Stimulated activated effector memory CD8-positive, alpha-beta T cell treated with anti-CD3 and anti-CD28 coated beads, Interleukin-12 subunit alpha, Interleukin-12 subunit beta, amount 100 ng/mL, for 72 hours (primary cell): Measurements from ENCODE around the gene BABAM1.

ENCODE experiments used
- ATAC-seq: fragments of 150-1000 bp; cut with Tn5 transposase; 2 replicates; pipeline ENCODE4 v1.10.0; 2021
- DNase-seq, 2 donors: peaks; one replicate each; pipeline ENCODE4 v3.0.0; 2021 to 2022; ENCODE audit warnings: low spot score in 2 of 2
- H3K27ac Mint-ChIP-seq: one replicate; pipeline ENCODE4 v1.8.0; 2022; ENCODE audit warnings: mild to moderate bottlenecking, mixed read lengths
- H3K36me3 Mint-ChIP-seq: one replicate; pipeline ENCODE4 v1.8.0; 2022; ENCODE audit warnings: mild to moderate bottlenecking, mixed read lengths
- H3K4me1 Mint-ChIP-seq: one replicate; pipeline ENCODE4 v1.8.0; 2022; ENCODE audit warnings: mixed read lengths
- H3K4me3 Mint-ChIP-seq: one replicate; pipeline ENCODE4 v1.8.0; 2022; ENCODE audit warnings: mild to moderate bottlenecking, mixed read lengths
- H3K9me3 Mint-ChIP-seq: one replicate; pipeline ENCODE4 v1.8.0; 2022; ENCODE audit warnings: mixed read lengths

Gene BABAM1

DNA sequence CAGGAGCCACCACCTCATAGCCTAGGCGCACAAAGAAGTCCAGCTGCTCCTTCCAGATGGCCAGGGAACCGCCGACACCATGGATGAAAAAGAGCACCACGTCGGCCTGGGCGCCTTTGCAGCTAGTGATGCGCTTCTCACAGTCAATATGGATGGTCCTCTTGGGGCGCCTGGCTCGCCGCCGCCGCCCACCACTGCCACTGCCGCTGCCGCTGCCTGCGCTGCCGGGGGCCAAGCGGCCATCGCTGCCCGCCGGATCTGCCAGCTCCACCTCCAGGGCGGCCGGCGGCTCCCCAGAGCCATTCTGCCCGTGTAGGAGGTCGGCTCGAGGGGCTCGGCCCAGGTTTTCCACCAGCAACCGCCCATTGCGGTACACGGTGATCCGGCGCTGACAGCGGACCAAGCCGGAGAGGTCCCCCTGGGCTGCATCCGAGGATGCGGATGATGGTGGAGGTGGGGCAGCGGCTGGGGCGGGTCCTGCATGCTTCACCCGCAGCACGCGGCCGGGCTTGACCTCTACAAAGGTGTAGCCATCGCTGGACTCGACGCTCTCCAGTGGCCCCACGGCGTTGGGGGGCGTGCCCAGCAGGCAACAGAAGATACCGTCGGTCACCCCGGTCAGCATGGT is 33.9 kb downstream of the BABAM1 start:
- no peak overlapping the region for H3K4me3 Mint-ChIP-seq
- DNase-seq: no peak

DNA sequence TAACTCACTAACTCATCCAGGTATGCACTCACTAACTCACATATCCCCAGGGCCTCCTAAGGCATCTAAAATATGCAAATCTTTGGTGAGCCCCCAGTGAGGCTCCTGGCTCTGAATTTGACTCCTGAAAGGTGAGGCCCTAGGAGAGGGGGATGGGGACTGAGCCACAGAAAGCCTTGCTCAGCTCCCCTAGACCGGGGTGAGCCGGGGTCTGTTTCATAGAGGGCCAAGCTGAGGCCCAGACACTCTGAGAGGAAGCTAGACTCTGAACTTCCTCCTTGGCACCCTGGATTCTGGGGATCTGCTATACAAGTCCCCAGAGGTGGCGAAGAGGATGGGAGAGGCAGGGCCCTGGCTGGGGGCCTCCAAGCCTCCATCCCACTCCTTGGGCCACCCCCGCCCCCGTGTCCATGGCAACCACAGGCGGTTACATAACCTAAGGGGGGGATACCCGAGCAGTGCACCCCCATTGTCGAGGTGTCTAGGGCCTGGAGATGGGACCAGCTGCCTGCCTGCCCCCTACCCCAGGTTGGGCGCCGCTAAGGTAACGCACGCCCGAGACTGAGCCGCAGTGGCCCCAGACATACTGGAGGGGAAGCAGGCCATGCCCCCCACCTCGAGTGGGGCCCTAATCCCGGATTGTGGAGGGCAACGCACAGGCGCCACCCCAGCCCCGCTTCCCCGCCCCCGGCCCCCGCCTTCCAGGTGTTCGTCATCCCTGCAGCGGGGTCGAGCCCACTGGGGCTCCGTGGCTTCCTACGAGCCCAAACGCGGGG is 35.3 kb downstream of the BABAM1 start:
- Mint-ChIP-seq H3K4me3 (peak overlapping the region; percentile 66), H3K36me3 (peaks cover 13% of the 10 kb centered on the region), H3K4me1 (peaks cover 23% of the 10 kb centered on the region), H3K27ac (peak overlapping the region; percentile 82), H3K9me3 (no peaks in the 10 kb centered on the region)
- DNase-seq (no peak), ATAC-seq (no peak)

More for the DNA sequence above, 33.9 kb downstream of the BABAM1 start:
- H3K4me1 Mint-ChIP-seq: peaks cover 18% of the 10 kb centered on the region
- peaks cover 13% of the 10 kb centered on the region for H3K36me3 Mint-ChIP-seq
- H3K27ac Mint-ChIP-seq: no peak overlapping the region
- ATAC-seq: no peak
- no peaks in the 10 kb centered on the region for H3K9me3 Mint-ChIP-seq

DNA sequence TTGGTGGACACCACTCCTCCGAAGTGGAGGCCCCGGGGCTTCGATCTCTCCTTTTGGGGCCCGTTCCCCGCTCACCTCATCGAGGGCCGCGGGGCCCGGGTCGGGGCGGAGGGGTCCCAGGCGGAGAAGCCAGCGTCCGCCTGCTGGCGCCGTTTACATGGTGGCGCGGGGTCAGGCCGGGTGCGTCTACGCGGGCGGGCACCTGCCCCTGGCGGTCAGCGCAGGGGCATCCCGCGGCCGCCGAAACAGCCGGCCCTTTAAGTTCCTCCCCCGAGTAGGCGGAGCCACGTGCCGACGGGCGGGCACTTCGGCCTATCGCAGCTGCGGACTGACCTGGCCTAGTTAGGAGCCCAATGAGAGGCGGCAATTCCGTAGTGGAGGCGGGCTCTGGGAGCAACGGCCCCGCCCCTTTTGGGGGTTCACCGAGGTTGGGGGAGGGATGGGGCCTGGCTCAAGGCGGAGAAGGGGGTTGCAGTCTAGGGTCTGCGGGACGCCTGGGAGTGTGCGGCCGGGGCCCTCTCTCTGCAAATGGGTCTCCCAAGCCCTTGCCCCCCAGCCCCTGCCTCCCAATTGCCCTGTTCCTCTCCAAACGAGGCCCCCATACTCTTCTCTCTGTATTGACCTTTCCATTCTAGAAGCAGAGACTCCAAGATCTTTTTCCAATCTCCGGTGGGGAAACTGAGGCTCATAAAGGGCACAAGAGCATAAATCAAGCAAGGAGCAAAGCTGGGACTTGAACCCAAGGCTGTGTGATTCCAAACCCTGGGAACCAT is 36.1 kb downstream of the BABAM1 start, which contains the start of gene ABHD8:
Gene ABHD8 (minus strand): TSS at position 259 of the 773 bp plus-strand sequence. CDS start 1,809 bp downstream, outside the sequence.
- H3K9me3 Mint-ChIP-seq: no peaks in the 10 kb centered on the region
- peak within 1 kb of the TSS; percentile 82 for H3K27ac Mint-ChIP-seq
- H3K4me3 Mint-ChIP-seq: peak within 1 kb of the TSS; percentile 66
- ATAC-seq (peak; percentile 78), DNase-seq (peak; percentile 90 to 98)
- H3K36me3 Mint-ChIP-seq: peaks cover 13% of the 10 kb centered on the region
- H3K4me1 Mint-ChIP-seq: peaks cover 29% of the 10 kb centered on the region

DNA sequence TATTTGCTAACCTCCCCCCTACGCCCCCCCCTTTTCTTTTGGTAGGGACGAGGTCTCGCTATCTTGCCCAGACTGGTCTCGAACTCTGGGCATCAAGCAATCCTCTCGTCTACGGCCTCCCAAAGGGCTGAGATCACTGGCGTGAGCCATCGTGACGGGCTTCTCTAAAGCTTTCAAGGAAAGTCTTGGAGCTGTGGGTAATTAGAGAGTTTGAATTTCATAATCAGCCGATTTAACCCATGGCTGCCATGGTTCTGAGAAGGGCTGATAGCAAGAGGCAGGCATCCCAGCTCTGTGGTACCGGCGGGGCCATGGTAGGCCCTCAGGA is 36.7 kb downstream of the BABAM1 start:
- Mint-ChIP-seq H3K4me3 (peak overlapping the region; percentile 66), H3K9me3 (no peaks in the 10 kb centered on the region), H3K4me1 (peaks cover 31% of the 10 kb centered on the region), H3K36me3 (peaks cover 13% of the 10 kb centered on the region), H3K27ac (peak overlapping the region; percentile 82)
- ATAC-seq: no peak
- DNase-seq: no peak

DNA sequence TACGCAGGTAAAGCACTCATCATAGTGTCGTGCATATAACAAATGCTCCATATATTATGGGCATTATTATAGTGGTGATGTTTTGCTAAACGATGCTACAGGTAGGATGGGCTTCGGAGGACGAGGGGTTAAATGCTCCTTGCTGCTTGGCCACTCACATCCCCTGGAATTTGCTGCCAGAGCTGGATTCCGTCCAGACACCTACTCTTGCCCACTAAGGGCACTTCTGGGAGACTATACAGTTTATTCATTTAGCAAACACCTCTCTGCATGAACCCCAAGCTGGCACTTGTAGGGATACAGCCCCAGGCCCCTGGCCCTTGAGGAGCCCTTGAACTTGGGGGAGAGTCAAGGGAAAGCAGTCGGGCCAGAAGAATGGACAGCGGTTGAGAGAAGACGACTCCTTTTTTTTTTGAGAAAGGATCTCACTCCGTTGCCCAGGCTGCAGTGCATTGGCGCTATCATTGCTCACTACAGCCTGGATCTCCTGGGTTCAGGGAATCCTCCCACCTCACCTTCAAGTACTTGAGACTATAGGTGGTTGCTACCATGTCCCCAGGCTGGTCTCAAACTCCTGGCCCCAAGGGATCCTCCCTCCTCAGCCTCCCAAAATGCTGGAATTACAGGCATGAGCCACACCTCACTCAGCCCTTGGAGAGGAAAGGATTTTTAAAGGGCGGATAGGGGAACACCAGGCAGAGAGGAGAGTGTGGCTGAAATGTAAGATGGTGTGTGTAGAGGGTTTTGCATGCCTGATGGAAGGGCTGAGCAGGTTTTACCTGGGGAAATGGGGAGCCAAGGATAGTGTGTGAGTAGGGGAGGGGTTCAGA is 37.4 kb downstream of the BABAM1 start:
- peaks cover 36% of the 10 kb centered on the region for H3K4me1 Mint-ChIP-seq
- ATAC-seq (no peak), DNase-seq (no peak)
- peak overlapping the region; percentile 78 for H3K4me3 Mint-ChIP-seq
- peak overlapping the region; percentile 83 for H3K27ac Mint-ChIP-seq
- no peaks in the 10 kb centered on the region for H3K9me3 Mint-ChIP-seq
- H3K36me3 Mint-ChIP-seq: peaks cover 20% of the 10 kb centered on the region

DNA sequence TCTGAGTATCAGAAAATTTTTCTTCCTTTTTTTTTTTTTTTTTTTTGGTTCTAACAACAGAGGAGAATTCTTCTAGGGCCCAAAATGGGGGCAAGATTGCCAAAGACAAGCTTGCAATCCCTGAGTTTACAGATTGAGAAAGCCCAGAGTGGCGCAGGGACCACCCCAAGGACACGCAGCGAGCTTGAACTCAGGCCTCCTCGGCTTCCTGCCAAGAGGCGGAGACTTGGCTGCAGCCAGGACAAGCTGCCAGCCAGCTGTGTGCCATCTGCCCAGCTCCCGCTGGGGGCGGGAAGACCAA is 37.9 kb downstream of the BABAM1 start:
- no peak for ATAC-seq
- H3K4me1 Mint-ChIP-seq: peaks cover 39% of the 10 kb centered on the region
- peak overlapping the region; percentile 83 for H3K27ac Mint-ChIP-seq
- H3K4me3 Mint-ChIP-seq: peak overlapping the region; percentile 78
- H3K36me3 Mint-ChIP-seq: peaks cover 22% of the 10 kb centered on the region
- no peak for DNase-seq
- no peaks in the 10 kb centered on the region for H3K9me3 Mint-ChIP-seq

DNA sequence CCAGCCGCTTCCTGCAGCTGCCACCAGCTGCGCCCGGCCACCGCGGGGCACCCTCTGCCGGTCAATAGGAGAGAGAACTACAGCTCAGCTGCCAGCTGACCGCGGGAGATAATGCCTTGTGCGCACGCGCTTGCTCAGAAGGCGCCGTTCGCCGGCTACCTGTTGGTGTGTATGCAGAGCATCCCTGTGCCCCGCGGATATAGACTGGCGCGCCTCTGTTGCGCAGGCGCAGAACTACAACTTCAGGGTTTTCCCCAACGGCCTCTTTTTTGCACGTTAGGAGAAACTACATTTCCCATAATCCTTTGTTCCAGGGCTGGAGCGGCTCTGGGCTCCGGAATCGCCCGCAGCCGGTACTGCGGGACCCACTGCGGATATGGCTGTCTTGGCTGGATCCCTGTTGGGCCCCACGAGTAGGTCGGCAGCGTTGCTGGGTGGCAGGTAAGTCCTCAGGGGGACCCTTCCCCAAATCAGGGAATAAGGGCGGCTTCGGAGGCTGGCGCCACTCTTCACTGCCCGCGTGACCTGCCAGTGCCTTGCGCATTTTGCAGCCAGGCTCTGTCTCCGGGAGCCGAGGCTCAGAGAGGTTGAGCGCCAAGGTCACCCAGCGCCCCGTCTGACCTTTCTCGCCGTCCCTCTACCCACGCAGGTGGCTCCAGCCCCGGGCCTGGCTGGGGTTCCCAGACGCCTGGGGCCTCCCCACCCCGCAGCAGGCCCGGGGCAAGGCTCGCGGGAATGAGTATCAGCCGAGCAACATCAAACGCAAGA is 38.5 kb downstream of the BABAM1 start, which contains the start of gene MRPL34:
Gene MRPL34 (plus strand): TSS at position 356 of the 768 bp plus-strand sequence. CDS start 21 bp downstream, at position 377.
- Mint-ChIP-seq H3K4me3 (peak within 1 kb of the TSS; percentile 78), H3K36me3 (peaks cover 27% of the 10 kb centered on the region), H3K4me1 (peaks cover 44% of the 10 kb centered on the region), H3K27ac (peak within 1 kb of the TSS; percentile 83), H3K9me3 (no peaks in the 10 kb centered on the region)
- peak; percentile 87 to 98 for DNase-seq
- peak; percentile 83 for ATAC-seq

DNA sequence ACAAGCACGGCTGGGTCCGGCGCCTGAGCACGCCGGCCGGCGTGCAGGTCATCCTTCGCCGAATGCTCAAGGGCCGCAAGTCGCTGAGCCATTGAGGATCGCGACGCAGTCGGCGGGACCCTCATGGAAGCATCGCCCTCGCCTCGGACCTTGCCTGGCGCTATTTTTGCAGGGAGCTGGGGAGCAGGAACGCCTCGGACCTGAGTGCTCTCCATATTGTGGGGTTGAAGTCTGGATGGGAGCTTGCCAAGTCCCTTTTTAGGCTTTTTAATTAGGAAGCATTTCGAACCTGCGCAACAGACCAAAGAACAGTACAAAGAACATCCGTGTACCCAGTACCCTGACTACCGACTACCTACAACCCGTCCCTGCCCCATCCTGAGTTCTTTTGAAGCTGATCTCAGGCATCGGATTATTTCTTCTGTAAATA is 39.1 kb downstream of the BABAM1 start:
- Mint-ChIP-seq H3K27ac (peak overlapping the region; percentile 83), H3K36me3 (peaks cover 29% of the 10 kb centered on the region), H3K4me3 (peak overlapping the region; percentile 78), H3K9me3 (no peaks in the 10 kb centered on the region), H3K4me1 (peaks cover 48% of the 10 kb centered on the region)
- no peak for ATAC-seq
- DNase-seq: no peak

DNA sequence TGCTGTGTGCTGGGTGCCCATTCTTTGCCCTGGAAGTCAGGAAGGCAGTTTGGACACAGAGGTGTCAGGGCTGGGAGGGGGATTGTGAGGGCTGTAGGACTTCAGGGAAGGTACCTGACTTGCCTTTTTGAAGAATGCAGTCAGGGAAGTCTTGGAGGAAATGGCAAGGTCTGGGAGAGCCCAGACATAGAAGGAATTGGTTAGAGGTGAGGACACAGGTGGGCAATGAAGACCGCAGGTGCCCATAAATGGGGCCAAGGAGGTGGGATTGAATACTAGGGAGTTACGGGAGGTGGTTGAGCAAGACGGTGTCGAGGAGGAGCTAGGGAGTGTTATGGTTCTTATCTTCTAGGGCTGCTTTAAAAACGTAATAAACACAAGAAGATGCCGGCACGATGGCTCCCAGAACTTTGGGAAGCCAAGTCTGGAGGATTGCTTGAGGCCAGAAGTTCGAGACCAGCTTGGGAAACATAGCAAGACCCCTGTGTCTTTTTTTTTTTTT is 40.7 kb downstream of the BABAM1 start:
- H3K36me3 Mint-ChIP-seq: peaks cover 42% of the 10 kb centered on the region
- DNase-seq (no peak), ATAC-seq (no peak)
- peaks cover 58% of the 10 kb centered on the region for H3K4me1 Mint-ChIP-seq
- H3K4me3 Mint-ChIP-seq: peak overlapping the region; percentile 78
- no peaks in the 10 kb centered on the region for H3K9me3 Mint-ChIP-seq
- H3K27ac Mint-ChIP-seq: peak overlapping the region; percentile 82

DNA sequence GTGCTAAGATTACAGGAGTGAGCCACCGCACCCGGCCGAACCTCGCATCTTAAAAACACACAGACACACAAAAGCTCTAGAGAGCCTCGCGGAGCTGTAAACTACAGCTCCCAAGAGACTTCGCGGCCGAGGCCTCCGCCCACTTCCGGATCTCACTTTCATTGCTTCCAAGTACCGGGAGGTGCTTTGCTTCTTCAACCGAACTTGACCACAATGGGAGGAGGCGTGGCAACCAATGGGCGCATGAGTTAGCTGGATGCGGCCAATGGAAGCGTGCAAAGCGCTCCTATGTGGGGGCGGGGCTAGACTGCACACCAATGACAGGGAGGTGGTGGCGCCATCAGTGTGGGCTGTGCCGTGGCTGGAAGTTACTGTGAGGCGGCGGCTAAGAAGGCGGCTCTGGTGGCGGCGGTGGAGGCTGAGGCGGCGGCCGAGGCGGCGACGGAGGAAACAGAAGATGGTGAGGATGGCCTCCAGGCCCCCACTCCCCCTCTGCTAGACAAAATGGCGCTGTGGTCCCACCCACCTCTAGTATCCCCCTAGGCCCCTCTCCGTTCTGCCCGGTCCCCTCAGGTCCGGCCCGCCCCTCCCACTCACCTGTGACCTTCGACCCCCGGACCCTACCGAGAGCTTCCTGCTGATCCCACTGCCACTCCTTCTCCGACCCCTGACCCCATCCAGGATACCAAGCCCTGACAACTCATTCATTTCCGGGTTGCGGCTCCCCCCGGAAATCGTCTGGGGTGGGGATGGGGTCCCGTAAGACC is 42.1 kb downstream of the BABAM1 start, which contains the start of gene DDA1:
Gene DDA1 (plus strand): TSS at position 366 of the 767 bp plus-strand sequence. CDS start 92 bp downstream, at position 458.
- ATAC-seq (peak; percentile 84), DNase-seq (peak; percentile 87 to 98)
- Mint-ChIP-seq H3K4me1 (peaks cover 55% of the 10 kb centered on the region), H3K4me3 (peak within 1 kb of the TSS; percentile 88), H3K27ac (peak within 1 kb of the TSS; percentile 91), H3K9me3 (no peaks in the 10 kb centered on the region), H3K36me3 (peaks cover 57% of the 10 kb centered on the region)

DNA sequence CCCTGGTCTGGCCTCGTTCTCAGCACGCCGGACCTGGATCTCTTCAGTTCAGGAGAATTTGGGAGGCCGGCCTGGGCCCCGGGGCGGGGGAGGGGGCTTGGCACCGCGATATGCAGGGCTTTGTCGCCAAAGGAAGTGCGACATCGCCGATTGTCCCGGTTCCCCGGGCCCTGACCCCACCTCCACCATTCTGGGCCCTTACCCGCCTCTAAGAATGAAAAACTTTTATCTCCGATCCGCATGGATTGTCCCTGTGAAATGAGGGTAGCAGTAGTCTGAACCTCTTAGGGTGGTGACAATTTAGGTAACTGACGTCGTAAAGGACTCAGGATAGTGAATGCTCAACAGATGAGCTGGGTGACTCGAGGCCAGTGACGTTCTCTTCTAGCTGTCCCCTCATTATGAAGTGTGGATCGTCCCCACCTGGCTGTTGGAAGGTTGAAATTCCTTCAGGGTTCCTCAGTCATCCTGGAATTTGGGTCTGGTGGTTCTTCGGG is 42.8 kb downstream of the BABAM1 start:
- H3K27ac Mint-ChIP-seq: peak overlapping the region; percentile 91
- H3K36me3 Mint-ChIP-seq: peaks cover 57% of the 10 kb centered on the region
- DNase-seq (no peak), ATAC-seq (no peak)
- no peaks in the 10 kb centered on the region for H3K9me3 Mint-ChIP-seq
- H3K4me1 Mint-ChIP-seq: peaks cover 50% of the 10 kb centered on the region
- peak overlapping the region; percentile 88 for H3K4me3 Mint-ChIP-seq

DNA sequence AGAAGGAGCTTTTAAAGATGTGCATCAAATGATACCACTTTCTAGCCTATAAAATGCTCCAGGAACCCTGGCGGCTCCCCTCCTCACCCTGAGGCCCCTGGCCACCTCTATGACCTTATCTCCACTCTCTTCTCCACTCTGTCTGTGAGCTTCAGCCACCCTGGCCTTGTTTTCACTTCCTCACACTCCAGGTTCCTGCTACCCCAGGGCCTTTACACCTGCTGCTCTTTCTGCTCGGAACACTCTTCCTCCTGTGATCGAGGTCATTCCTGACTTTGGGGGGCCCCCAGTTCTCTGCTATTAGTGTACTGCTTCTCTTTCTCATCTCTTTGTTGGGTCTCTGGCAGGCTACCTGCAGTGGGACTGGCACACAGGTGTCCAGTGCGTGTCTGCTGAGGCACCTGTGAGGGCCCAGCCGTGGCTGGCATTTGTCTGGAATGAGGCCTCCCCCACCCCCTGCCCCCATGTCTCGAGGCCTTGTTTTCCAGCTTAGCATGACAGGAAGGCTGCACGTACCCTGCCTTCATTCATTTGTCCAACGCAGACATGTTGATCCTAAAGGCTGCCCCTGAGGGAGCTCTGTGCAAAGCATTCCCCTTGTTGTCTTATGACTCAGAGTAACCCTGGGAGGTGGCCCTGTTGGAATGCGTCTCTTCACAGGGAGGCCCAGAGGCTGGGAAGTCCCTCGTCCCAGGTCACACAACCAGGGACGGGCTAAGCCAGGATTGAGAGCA is 44.4 kb downstream of the BABAM1 start:
- Mint-ChIP-seq H3K36me3 (peaks cover 62% of the 10 kb centered on the region), H3K4me1 (peaks cover 50% of the 10 kb centered on the region), H3K27ac (no peak overlapping the region), H3K9me3 (no peaks in the 10 kb centered on the region), H3K4me3 (peak overlapping the region; percentile 88)
- ATAC-seq: no peak
- no peak for DNase-seq
